ENCODE results near the gene SUGCT. TPM values are rescaled to one million over a fixed set of nuclear protein-coding genes. Genes with fewer than 3 reads are reported as not detected.

Gene SUGCT
- total RNA-seq, 1 donor = 6.7 TPM

DNA sequence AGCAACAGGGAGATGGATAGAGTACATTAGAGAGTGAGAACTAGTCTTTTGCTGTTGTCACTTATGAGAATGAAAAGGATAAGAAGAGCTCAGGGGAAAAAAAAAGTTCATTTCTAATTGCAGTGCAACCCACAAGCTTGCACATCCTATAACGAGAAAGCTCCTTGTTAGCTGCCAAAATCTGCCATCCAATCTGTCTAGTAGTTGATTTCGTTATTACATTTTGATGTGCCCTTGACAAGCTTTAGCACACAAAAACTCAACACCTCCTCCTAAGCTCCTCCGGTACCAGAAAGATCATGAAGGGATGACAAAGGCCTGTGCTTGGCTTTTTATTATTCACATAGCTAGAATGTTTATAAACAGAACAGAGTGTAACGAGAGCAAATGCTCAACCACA lies 519.4 kb downstream of the SUGCT start:
- DNase-seq (ENCODE audit: low read depth) = no peak
- TF ChIP-seq, protein P1, sequence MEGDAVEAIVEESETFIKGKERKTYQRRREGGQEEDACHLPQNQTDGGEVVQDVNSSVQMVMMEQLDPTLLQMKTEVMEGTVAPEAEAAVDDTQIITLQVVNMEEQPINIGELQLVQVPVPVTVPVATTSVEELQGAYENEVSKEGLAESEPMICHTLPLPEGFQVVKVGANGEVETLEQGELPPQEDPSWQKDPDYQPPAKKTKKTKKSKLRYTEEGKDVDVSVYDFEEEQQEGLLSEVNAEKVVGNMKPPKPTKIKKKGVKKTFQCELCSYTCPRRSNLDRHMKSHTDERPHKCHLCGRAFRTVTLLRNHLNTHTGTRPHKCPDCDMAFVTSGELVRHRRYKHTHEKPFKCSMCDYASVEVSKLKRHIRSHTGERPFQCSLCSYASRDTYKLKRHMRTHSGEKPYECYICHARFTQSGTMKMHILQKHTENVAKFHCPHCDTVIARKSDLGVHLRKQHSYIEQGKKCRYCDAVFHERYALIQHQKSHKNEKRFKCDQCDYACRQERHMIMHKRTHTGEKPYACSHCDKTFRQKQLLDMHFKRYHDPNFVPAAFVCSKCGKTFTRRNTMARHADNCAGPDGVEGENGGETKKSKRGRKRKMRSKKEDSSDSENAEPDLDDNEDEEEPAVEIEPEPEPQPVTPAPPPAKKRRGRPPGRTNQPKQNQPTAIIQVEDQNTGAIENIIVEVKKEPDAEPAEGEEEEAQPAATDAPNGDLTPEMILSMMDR (IDR thresholded peaks at IDR 0.05; ENCODE audit: insufficient read depth, low read length) = no peak
- H3K4me3 ChIP-seq (ENCODE audit: low read depth, low read length) = no peak overlapping the region

DNA sequence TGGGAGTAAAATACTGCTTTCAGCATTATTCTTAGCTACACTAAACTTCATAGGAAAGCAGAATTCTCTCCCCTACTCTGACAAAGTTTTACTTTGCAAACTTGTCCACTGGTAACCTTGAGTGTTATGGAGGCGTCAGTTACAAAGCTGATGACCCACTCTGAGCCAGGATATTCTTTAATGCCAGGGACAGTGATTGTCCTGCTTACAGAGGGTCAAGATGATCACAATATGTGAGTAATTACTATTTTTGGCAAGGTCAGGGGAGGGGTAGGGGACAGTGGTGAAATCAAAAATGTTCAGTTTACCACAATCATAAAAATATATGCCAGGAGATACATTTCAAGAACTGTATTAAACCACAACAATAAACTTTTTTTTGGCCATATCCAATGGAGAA lies 520.6 kb downstream of the SUGCT start:
- DNase-seq (ENCODE audit: low read depth) = no peak
- TF ChIP-seq, protein P1 (IDR thresholded peaks at IDR 0.05; ENCODE audit: insufficient read depth, low read length) = no peak
- no peak overlapping the region for H3K4me3 ChIP-seq (ENCODE audit: low read depth, low read length)

- TF ChIP-seq, protein P1 (IDR thresholded peaks at IDR 0.05; ENCODE audit: insufficient read depth, low read length) = no peak
- H3K4me3 ChIP-seq (ENCODE audit: low read depth, low read length) = no peak overlapping the region
- DNase-seq (ENCODE audit: low read depth) = no peak
Measured at GRCh38 chr7:40656349-40656748, 521.5 kb downstream of the SUGCT start.

DNA sequence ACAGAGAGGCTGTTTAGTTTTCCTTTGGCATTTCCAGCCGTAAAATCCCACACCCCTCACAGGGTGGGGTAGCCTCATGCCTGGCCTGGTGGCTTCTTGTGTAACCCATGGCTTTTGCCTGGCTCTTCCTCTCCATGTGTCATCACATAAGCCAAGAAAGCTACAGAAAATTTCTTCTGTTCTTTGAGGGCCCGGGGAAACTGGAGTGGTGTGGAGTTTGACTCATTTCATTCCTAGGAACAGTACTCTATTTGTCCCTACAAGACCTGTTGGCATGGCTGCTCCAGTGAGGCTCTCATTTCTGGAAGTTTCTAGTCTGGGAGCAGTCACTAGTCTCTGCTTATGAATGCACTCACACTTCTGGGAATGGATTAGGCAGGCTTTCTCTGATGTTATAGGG lies 523.9 kb downstream of the SUGCT start:
- DNase-seq (ENCODE audit: low read depth) = peak; percentile 50
- no peak overlapping the region for H3K4me3 ChIP-seq (ENCODE audit: low read depth, low read length)
- TF ChIP-seq, protein P1 (IDR thresholded peaks at IDR 0.05; ENCODE audit: insufficient read depth, low read length) = no peak

DNA sequence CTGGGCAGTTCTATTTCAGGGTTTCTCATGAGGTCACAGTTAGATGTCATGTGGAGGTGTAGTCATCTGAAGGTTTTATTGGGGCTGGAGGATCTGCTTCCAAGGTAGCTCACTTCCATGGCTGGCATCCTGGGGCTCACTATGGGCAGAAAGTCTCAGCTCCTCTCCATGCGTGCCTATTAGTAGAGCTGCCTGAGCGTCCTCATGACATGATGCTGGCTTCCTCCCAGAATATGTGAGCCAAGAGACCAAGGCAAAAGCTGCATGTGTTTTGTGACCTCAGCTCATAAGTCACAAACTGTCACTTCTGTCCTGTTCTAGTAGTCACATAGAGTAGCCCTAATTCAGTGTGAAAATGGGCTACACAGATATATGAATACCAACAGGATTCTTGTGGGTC lies 524.4 kb downstream of the SUGCT start:
- TF ChIP-seq, protein P1 (IDR thresholded peaks at IDR 0.05; ENCODE audit: insufficient read depth, low read length) = no peak
- no peak overlapping the region for H3K4me3 ChIP-seq (ENCODE audit: low read depth, low read length)
- DNase-seq (ENCODE audit: low read depth) = no peak

GRCh38 chr7:40673285-40673684 lies 538.5 kb downstream of the SUGCT start:
- DNase-seq (ENCODE audit: low read depth) = peak; percentile 80
- H3K4me3 ChIP-seq (ENCODE audit: low read depth, low read length) = no peak overlapping the region
- TF ChIP-seq, protein P1 (IDR thresholded peaks at IDR 0.05; ENCODE audit: insufficient read depth, low read length) = no peak

- TF ChIP-seq, protein P1 (IDR thresholded peaks at IDR 0.05; ENCODE audit: insufficient read depth, low read length) = no peak
- DNase-seq (ENCODE audit: low read depth) = peak; percentile 25
- no peak overlapping the region for H3K4me3 ChIP-seq (ENCODE audit: low read depth, low read length)
Measured at GRCh38 chr7:40674316-40674715, 539.5 kb downstream of the SUGCT start.
